ENCODE data around the gene PPBP. TPM values are rescaled to one million over a fixed set of nuclear protein-coding genes. Genes with fewer than 3 reads are reported as not detected.

PPBP gene
- polyA plus RNA-seq, 1 donor from 2014 or later = not detected

DNA sequence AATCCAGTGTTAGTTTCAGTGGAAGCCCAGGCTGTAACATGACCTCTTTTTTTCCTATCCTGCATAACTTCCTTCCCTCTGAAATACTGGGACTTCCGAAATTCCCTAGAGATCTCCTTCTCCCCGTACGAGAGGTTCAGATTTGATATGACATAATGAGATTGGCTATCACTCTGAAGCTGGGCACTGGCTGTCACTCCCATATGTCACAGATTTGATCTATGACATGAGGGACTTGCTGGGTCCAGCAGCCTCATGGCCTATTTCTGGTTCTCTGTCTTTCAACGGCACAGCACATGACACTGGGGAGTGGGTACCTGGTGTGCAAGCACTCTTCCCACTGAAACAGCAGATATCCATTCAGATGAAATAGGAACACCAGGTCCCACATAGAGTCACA is 42.9 kb downstream of the PPBP start:
- Histone ChIP-seq H3K4me3 (ENCODE audit: low read length) (no peak overlapping the region), H3K4me2 (ENCODE audit: low read length) (no peak overlapping the region), H3K9ac (ENCODE audit: low read length) (no peak overlapping the region), H4K20me1 (ENCODE audit: insufficient read depth) (no peaks in the 10 kb centered on the region), H3K79me2 (replicated peaks; ENCODE audit: insufficient read depth, low read length) (no peaks in the 10 kb centered on the region), H3K36me3 (ENCODE audit: insufficient read depth, low read length) (no peaks in the 10 kb centered on the region), H3F3A (ENCODE audit: insufficient read depth, low read length, poor library complexity, severe bottlenecking) (no peaks in the 10 kb centered on the region), H3K27me3 (ENCODE audit: insufficient read depth, low read depth, low read length) (peaks cover 23% of the 10 kb centered on the region), H3K9me2 (ENCODE audit: insufficient read depth, low read length) (no peaks in the 10 kb centered on the region), H3K9me3 (ENCODE audit: low read length) (no peaks in the 10 kb centered on the region), H3K27ac (ENCODE audit: low read length) (no peak overlapping the region), H2AFZ (ENCODE audit: low read depth, low read length) (no peak overlapping the region)
- TF ChIP-seq REST (IDR thresholded peaks at IDR 0.05; ENCODE audit: borderline replicate concordance) (no peak), CTCF (IDR thresholded peaks at IDR 0.05; ENCODE audit: poor library complexity, severe bottlenecking) (no peak), EZH2 (IDR thresholded peaks at IDR 0.05; ENCODE audit: borderline replicate concordance, insufficient read depth, low read length, poor library complexity, severe bottlenecking) (no peak), RAD21 (conservative IDR thresholded peaks at IDR 0.05) (no peak), EP300 (conservative IDR thresholded peaks at IDR 0.05; ENCODE audit: poor library complexity, severe bottlenecking) (no peak), POLR2AphosphoS5 (IDR thresholded peaks at IDR 0.05) (no peak), MXI1 (conservative IDR thresholded peaks at IDR 0.05; ENCODE audit: poor library complexity, severe bottlenecking) (no peak), SMC3 (conservative IDR thresholded peaks at IDR 0.05; ENCODE audit: poor library complexity) (no peak), TAF1 (IDR thresholded peaks at IDR 0.05; ENCODE audit: low read depth) (no peak)

DNA sequence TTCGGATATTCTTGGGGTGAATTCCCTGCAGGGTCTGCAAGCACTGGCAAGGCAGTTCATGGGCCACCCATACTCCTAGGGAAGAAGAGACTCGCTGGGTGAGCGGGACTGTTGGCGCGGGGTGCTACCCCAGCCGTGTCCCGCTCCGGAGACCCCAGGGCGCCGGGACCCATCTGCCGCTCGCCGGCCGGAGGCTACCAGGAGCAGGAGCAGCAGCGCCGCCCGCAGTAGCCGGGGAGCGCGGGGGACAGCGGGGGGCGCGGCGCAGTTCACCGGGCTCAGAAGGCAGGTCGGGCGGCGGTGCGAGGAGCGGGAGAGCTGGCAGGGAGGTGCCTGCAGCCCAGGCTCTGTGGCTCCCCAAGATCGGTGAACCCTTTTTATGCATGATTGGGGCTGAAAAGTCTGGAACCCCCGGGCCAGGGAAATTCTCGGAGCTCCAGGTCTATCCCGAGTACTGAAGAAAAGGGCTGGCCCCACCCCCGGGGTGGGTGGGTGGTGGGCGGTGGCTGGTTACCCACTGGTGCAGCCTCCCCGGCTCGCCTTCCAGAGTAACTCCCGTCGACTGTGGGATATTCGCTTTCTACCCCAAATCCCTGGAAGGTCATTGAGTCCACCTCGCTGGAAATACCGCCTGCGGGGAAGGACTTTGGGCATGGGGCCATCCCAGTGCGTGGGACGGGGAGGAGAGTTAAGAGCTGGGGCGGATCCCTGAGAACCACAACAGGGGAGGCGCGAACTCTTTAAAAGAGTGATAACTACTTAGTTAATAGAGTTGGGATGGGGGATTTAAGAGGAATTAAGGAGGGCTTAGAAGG is 43.7 kb downstream of the PPBP start:
- Histone ChIP-seq H4K20me1 (ENCODE audit: insufficient read depth) (no peaks in the 10 kb centered on the region), H3K27ac (ENCODE audit: low read length) (no peak overlapping the region), H3K9me3 (ENCODE audit: low read length) (no peaks in the 10 kb centered on the region), H3K36me3 (ENCODE audit: insufficient read depth, low read length) (no peaks in the 10 kb centered on the region), H3K4me2 (ENCODE audit: low read length) (no peak overlapping the region), H3K9me2 (ENCODE audit: insufficient read depth, low read length) (no peaks in the 10 kb centered on the region), H3K79me2 (replicated peaks; ENCODE audit: insufficient read depth, low read length) (no peaks in the 10 kb centered on the region), H3F3A (ENCODE audit: insufficient read depth, low read length, poor library complexity, severe bottlenecking) (no peaks in the 10 kb centered on the region), H3K9ac (ENCODE audit: low read length) (no peak overlapping the region), H3K4me3 (ENCODE audit: low read length) (peak overlapping the region; percentile 45), H2AFZ (ENCODE audit: low read depth, low read length) (no peak overlapping the region), H3K27me3 (ENCODE audit: insufficient read depth, low read depth, low read length) (peaks cover 23% of the 10 kb centered on the region)
- TF ChIP-seq TAF1 (IDR thresholded peaks at IDR 0.05; ENCODE audit: low read depth) (no peak), EZH2 (IDR thresholded peaks at IDR 0.05; ENCODE audit: borderline replicate concordance, insufficient read depth, low read length, poor library complexity, severe bottlenecking) (no peak), RAD21 (conservative IDR thresholded peaks at IDR 0.05) (no peak), POLR2AphosphoS5 (IDR thresholded peaks at IDR 0.05) (no peak)
